PFSK-1 (cell line): ENCODE measurements around the gene ATP6V0E2.

ENCODE experiments used
- FOXP2 ChIP-seq: optimal IDR thresholded peaks from 2 replicates; pipeline ENCODE3; 2011; ENCODE audit warnings: borderline replicate concordance, control low read depth, inconsistent platforms; ENCODE audit not compliant: insufficient read depth; ENCODE audit errors: extremely low read length, extremely low read depth
- POLR2AphosphoS5 ChIP-seq: IDR thresholded peaks from 2 replicates; pipeline ENCODE4 v1.6.1; 2012; ENCODE audit warnings: low read depth, mild to moderate bottlenecking, control low read depth, low read length, moderate library complexity
- SIN3A ChIP-seq: IDR thresholded peaks from 2 replicates; pipeline ENCODE4 v1.6.1; 2012; ENCODE audit warnings: mild to moderate bottlenecking, low read length, moderate library complexity, borderline replicate concordance; ENCODE audit not compliant: insufficient read depth
- TAF1 ChIP-seq: IDR thresholded peaks from 2 replicates; pipeline ENCODE4 v1.6.1; 2012; ENCODE audit warnings: low read length, control low read depth, borderline replicate concordance; ENCODE audit not compliant: insufficient read depth
- TF ChIP-seq, protein P1 (sequence below), 2 experiments: IDR thresholded peaks; 2 replicates each; pipeline versions ENCODE4 v1.6.1 to v1.8.0; 2011 to 2012; ENCODE audit warnings: low read depth in 2 of 2, low read length in 2 of 2, control low read depth in 1 of 2, inconsistent platforms in 1 of 2, mild to moderate bottlenecking in 1 of 2, moderate library complexity in 1 of 2; ENCODE audit not compliant: insufficient read depth in 1 of 2

ATP6V0E2 gene

DNA sequence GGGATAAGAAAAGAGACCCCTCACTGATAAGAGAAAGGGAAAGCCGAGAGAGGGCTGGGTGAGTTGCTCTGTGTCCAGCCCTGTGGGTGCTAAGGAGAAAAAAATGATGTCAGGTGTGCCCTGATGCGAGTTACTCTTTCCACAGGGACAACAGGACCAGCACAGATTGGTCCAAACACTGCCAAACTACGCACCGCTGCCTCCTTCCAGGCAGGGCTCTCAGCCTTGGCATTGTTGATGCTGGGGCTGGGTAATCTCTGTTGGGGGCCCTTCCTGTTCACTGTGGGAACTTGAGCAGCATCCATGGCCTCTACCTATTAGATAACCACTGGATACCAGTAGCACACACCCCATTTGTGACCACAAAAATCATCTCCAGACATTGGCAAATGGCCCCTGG, 10.3 kb upstream of the ATP6V0E2 start:
- TF ChIP-seq SIN3A (no peak), FOXP2 (no peak), POLR2AphosphoS5 (no peak), TAF1 (no peak)
- TF ChIP-seq, protein P1, sequence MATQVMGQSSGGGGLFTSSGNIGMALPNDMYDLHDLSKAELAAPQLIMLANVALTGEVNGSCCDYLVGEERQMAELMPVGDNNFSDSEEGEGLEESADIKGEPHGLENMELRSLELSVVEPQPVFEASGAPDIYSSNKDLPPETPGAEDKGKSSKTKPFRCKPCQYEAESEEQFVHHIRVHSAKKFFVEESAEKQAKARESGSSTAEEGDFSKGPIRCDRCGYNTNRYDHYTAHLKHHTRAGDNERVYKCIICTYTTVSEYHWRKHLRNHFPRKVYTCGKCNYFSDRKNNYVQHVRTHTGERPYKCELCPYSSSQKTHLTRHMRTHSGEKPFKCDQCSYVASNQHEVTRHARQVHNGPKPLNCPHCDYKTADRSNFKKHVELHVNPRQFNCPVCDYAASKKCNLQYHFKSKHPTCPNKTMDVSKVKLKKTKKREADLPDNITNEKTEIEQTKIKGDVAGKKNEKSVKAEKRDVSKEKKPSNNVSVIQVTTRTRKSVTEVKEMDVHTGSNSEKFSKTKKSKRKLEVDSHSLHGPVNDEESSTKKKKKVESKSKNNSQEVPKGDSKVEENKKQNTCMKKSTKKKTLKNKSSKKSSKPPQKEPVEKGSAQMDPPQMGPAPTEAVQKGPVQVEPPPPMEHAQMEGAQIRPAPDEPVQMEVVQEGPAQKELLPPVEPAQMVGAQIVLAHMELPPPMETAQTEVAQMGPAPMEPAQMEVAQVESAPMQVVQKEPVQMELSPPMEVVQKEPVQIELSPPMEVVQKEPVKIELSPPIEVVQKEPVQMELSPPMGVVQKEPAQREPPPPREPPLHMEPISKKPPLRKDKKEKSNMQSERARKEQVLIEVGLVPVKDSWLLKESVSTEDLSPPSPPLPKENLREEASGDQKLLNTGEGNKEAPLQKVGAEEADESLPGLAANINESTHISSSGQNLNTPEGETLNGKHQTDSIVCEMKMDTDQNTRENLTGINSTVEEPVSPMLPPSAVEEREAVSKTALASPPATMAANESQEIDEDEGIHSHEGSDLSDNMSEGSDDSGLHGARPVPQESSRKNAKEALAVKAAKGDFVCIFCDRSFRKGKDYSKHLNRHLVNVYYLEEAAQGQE (IDR thresholded peaks at IDR 0.05; ENCODE audit: insufficient read depth in 1 of 2, low read depth in 2 of 2, low read length in 2 of 2) = no peak

DNA sequence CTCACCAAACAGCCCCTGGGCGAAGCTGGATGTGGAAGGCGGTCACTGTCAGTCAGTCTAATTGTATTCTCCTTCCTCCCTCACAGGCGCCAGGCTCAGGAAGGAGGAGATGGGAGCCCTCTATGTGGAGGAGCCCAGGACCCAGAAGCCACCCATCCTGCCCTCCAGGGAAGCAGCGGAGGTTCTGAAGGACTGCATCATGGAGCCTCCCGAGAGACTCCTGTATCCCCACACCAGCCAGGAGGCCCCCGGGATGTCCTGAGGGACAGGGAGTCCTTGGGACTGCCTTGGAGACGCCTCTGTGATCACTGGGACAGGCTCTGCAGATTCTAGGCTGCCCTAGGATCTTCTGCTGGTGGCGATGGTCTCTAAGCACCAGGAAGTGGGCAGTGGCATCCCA, 9.7 kb upstream of the ATP6V0E2 start:
- TF ChIP-seq, protein P1 (IDR thresholded peaks at IDR 0.05; ENCODE audit: insufficient read depth in 1 of 2, low read depth in 2 of 2, low read length in 2 of 2) = no peak
- no peak for TF ChIP-seq POLR2AphosphoS5
- no peak for TF ChIP-seq FOXP2
- no peak for TF ChIP-seq TAF1
- no peak for TF ChIP-seq SIN3A

DNA sequence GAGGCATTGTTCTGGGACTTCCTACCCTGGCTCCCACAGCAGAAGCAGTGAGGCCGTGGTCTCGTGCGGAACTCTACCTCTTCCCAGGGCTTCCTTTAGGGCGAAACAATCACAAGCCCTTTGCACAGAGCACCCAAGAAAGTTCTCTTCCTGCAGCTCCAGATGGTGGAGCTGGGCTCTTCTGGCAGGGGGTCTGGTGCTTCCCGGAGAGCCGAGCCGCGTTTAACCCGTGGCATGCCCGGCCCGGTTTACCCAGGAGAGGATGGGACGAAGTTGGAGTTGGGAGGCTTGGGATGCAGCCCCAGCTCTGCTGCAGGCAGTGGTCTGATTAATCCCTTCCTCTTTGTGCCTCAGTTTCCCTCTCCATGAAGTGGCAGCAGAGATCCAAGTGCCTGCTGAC, 9.0 kb upstream of the ATP6V0E2 start:
- TF ChIP-seq TAF1 (no peak), FOXP2 (no peak), POLR2AphosphoS5 (no peak), SIN3A (no peak)
- TF ChIP-seq, protein P1 (IDR thresholded peaks at IDR 0.05; ENCODE audit: insufficient read depth in 1 of 2, low read depth in 2 of 2, low read length in 2 of 2) = no peak

DNA sequence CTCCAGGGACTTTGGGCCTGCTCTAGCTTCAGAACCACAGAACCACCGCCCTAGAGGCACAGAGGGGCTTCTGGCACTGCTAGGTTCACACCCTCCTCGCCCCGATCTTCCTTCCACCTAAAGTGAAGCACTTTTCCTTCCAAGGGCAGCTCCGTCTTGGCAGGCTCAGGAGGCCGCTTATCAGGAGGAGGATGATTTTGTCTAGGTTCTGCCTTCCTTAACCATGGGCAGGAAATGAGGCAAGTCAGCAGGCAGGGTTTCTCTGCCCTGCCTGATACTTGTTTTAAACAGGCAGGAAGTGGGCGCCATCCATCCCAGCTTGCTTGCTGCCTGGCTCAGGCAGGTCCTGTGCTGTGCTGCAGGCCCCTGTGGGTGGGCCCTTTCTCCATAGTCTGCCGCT, 8.3 kb upstream of the ATP6V0E2 start:
- no peak for TF ChIP-seq POLR2AphosphoS5
- no peak for TF ChIP-seq FOXP2
- no peak for TF ChIP-seq SIN3A
- no peak for TF ChIP-seq TAF1
- TF ChIP-seq, protein P1 (IDR thresholded peaks at IDR 0.05; ENCODE audit: insufficient read depth in 1 of 2, low read depth in 2 of 2, low read length in 2 of 2) = no peak

DNA sequence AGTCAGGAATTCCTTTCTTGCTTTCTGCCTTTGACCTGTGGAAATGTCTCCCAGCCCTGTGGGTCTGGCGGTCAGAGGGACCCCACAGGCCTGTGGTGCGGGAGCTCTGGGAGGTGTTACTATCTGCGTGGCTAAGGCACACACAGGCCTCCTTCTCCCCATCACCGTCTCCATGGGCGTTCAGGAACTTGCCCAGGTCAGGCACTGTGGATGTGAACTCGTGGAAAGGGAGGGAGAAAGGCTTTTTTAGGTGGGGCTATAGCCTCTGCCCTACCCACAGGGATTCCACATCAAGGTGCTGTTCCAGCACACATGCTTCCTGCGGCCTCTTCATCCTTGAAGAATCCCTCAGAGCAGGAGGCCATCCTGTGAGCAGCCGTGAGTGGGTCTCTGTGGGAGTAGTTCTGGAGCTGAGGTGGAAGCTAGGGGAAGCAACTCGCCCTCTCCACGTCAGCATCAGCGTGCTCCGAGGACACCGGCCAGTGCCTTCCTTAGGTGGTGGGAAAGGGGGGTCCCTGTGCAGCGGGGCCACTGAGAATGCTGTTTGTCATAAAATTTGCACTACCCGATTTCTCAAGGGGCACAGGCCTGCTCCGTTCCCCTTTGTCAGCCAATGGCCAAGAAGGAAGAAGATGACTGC, 7.5 kb upstream of the ATP6V0E2 start:
- TF ChIP-seq TAF1 = no peak
- no peak for TF ChIP-seq SIN3A
- TF ChIP-seq FOXP2 = no peak
